Measurements from ENCODE around the gene MAP3K13. TPM values are rescaled to one million over a fixed set of nuclear protein-coding genes. Genes with fewer than 3 reads are reported as not detected.
"Not testable (repeated sequence)": the region's sequence is repeated elsewhere in the genome, so short reads cannot be mapped to it uniquely, and the experiment has no call there.

MAP3K13 gene
- total RNA-seq, 1 donor from 2014 or later: 21.5 TPM

- DNase-seq (ENCODE audit: extremely low read depth, low read depth, low spot score): no peak
These were observed 77.0 kb downstream of the MAP3K13 start for GRCh38 chr3:185439745-185440466.

DNA sequence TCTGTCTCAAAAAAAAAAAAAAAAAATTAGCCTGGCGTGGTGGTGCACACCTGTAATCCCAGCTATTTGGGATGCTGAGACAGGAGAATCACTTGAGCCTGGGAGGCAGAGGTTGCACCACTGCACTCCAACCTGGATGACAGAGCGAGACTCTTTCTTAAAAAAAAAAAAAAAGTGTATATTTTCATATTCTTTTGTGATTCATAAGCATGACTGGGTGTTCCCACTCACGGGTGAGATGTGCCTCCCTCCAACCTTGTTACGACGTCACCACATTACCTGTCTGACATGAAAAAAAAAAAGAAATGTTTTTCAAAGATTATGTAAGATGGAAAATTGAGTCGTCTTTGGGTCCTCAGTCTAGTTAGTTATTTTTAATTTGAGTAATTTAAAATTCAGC lies 79.1 kb downstream of the MAP3K13 start:
- DNase-seq (ENCODE audit: extremely low read depth, low read depth, low spot score): no peak

DNA sequence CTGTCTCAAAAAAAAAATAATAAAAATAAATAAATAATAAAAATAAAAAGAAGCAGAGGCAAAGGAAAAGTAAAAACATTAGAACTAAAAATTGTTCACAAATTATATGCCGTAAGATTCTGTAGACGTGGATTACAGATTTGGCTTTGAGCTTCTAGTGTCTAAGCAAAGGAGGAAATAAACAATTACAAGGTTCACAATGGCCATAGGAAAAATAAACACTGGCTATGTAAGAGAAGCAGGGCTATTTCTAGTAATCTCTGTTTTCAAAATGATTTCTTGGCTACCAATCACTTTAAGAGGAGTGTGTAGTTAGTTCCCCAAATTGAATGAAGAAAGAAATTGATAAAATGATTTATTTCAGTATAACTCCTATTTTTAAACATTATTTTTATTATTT lies 81.4 kb downstream of the MAP3K13 start:
- DNase-seq (ENCODE audit: extremely low read depth, low read depth, low spot score): no peak

GRCh38 chr3:185448107-185448506 lies 85.2 kb downstream of the MAP3K13 start:
- no peak for DNase-seq (ENCODE audit: extremely low read depth, low read depth, low spot score)

GRCh38 chr3:185451432-185451831 lies 88.5 kb downstream of the MAP3K13 start:
- DNase-seq (ENCODE audit: extremely low read depth, low read depth, low spot score): not testable (repeated sequence)

DNA sequence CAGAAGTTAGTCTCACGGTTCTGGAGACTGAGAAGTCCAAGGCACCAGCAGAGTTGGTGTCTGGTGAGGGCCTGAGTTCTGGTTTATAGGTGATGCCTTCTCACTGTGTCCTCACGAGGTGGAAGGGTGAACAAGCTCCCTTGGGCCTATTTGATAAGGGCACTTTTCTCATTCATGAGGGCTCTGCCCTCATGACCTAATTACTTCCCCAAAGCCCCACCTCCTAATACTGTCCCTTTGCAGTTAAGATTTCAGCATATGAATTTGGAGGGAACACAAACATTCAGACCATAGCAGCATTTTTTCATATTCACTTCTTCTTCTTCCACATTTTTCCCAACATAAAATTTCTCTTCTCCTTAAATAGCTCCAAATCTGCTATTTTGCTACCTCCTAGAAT lies 94.4 kb downstream of the MAP3K13 start:
- DNase-seq (ENCODE audit: extremely low read depth, low read depth, low spot score): no peak

GRCh38 chr3:185460309-185460708 lies 97.4 kb downstream of the MAP3K13 start:
- no peak for DNase-seq (ENCODE audit: extremely low read depth, low read depth, low spot score)

GRCh38 chr3:185460719-185461350 lies 97.9 kb downstream of the MAP3K13 start:
- peak; percentile 10 for DNase-seq (ENCODE audit: extremely low read depth, low read depth, low spot score)

DNA sequence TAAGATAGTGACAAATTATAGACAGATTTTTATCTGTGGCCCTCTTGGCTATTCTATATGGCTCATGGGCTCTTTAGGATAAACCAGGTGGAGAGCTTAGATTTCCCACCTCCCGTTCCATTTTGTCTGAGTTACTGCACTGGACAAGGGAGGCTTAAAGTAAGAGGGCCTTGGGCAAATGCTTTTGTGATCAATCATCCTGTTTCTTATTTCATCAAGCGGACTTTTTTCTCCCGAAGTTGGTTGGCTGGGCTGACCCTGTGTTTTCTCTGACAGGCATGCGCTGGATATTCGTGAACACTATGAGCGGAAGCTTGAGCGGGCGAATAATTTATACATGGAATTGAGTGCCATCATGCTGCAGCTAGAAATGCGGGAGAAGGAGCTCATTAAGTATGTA lies 102.5 kb downstream of the MAP3K13 start:
- DNase-seq (ENCODE audit: extremely low read depth, low read depth, low spot score): no peak

- DNase-seq (ENCODE audit: extremely low read depth, low read depth, low spot score): not testable (repeated sequence)
These were observed 103.2 kb downstream of the MAP3K13 start for GRCh38 chr3:185466123-185466522.

DNA sequence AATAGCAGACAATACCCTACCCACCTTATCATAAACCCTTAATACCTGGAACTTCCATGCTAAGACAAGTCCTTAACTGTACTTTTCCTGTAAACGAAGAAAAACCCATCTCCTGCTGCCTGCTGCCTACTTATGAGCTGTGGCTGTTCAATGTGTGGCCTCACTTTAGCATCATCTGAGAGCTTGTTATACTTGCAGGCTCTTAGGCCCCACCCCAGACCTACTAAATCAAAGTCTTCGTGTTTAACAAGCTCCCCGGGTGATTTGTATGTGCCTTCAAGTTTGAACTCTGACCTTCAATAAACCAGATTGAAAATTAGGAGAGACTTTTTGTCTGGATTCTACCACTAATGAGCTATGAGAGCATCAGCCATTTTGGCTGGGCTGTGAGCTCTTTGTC lies 106.6 kb downstream of the MAP3K13 start:
- no peak for DNase-seq (ENCODE audit: extremely low read depth, low read depth, low spot score)

GRCh38 chr3:185470323-185470722 lies 107.4 kb downstream of the MAP3K13 start:
- no peak for DNase-seq (ENCODE audit: extremely low read depth, low read depth, low spot score)

GRCh38 chr3:185473290-185473815 lies 110.4 kb downstream of the MAP3K13 start:
- DNase-seq (ENCODE audit: extremely low read depth, low read depth, low spot score): no peak

- DNase-seq (ENCODE audit: extremely low read depth, low read depth, low spot score): not testable (repeated sequence)
These were observed 112.0 kb downstream of the MAP3K13 start for GRCh38 chr3:185474922-185475321.

DNA sequence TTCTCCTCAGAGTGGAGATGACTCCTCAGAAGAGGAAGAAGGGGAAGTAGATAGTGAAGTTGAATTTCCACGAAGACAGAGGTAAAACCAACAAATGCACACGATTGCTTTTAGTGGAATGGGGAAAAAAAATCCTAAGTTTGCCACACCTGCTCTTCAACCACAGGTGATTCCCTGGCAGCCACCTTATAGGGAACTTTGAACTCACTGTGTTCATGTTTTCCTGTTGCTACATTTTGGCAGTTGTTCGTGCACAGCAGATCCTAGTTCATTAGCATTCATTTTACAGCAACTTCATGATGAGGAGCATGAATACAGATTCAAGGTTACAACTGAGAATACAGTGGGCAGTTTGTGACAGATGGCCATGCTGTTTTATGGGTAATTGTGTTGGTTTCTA lies 114.4 kb downstream of the MAP3K13 start:
- DNase-seq (ENCODE audit: extremely low read depth, low read depth, low spot score): no peak

DNA sequence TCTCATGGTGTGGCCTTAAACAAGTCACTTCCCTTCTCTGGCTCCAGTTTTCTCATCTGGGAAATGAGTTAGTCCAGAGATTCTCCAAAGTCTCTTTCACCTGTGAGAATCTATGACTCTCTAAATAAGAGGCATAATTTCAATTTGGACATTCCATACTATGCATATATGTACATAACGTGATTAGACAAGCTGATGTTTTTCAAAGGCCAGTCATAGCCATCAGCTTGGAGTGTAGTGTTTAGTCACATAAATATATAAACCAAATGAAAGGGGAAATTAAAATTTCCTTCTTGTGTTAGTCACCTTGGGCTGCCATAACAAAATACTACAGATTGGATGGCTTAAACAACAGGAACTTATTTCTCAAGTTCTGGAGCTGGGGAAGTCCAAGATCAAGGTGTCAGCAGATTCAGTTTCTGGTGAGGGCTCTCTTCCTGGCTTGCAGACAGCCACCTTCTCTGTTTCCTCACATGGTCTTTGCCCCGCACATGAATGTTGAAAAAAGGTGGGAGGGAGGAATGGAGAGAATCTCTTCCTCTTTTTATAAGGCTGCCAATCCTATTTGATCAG lies 116.5 kb downstream of the MAP3K13 start:
- no peak for DNase-seq (ENCODE audit: extremely low read depth, low read depth, low spot score)

DNA sequence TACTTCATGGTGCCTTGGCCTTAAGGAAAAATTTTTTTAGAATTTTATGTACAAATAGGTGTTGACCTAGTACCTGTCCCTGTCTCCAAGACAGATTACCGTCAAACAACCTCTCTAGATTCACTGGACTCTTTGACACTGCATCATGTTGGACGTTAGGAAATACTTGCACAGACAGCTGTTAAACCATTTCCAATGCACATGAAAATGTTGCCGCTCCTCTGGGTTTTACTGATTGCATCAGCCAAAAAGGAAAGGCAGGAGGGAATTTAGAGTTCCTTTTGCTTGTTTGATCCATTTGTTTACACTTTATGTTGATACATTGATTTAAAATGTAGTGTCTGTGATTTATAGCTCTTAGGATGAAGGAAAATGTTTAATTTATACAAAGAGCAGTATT lies 121.4 kb downstream of the MAP3K13 start:
- no peak for DNase-seq (ENCODE audit: extremely low read depth, low read depth, low spot score)

DNA sequence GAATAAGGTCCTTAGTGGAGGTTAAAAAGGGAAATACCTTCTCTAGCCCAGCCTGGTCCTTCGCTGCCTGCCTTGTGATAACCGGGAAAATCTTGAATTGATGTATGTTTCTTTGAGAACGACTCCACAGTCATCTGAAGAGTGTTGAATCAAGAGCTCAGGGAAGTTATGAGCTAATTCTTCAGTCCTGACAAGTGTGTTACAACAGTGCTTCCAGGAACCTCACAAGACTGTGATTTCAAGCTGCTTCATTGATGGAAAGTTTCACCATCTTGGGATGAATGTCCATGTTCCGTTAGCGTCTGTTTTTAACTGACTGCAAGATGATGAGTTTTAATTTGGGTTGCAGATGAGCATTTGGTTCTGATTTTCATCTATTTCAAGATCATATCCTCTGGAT lies 123.5 kb downstream of the MAP3K13 start:
- no peak for DNase-seq (ENCODE audit: extremely low read depth, low read depth, low spot score)

GRCh38 chr3:185488465-185488864 lies 125.5 kb downstream of the MAP3K13 start:
- DNase-seq (ENCODE audit: extremely low read depth, low read depth, low spot score): no peak

- DNase-seq (ENCODE audit: extremely low read depth, low read depth, low spot score): no peak
These were observed 126.5 kb downstream of the MAP3K13 start for GRCh38 chr3:185489462-185489861.

- DNase-seq (ENCODE audit: extremely low read depth, low read depth, low spot score): no peak
These were observed 127.3 kb downstream of the MAP3K13 start for GRCh38 chr3:185490241-185490640.
